BLaER1 (cell line): ENCODE data around the gene KRTAP5-9.
"Not testable (repeated sequence)": the region's sequence is repeated elsewhere in the genome, so short reads cannot be mapped to it uniquely, and the experiment has no call there.

Experiments
- H3K27ac ChIP-seq: shearing (Covaris generic); formaldehyde crosslinking; 2 replicates; pipeline ENCODE4 v1.8.1; 2022
- H3K27me3 ChIP-seq: shearing (Covaris generic); formaldehyde crosslinking; 2 replicates; pipeline ENCODE4 v1.8.1; 2022
- H3K36me3 ChIP-seq: shearing (Covaris generic); formaldehyde crosslinking; 2 replicates; pipeline ENCODE4 v1.8.1; 2022
- H3K4me1 ChIP-seq: shearing (Covaris generic); formaldehyde crosslinking; 2 replicates; pipeline ENCODE4 v1.8.1; 2022
- H3K4me2 ChIP-seq: shearing (Covaris generic); formaldehyde crosslinking; 2 replicates; pipeline ENCODE4 v1.8.1; 2022
- H3K4me3 ChIP-seq: shearing (Covaris generic); formaldehyde crosslinking; 2 replicates; pipeline ENCODE4 v1.8.1; 2022
- H3K9ac ChIP-seq: shearing (Covaris generic); formaldehyde crosslinking; 2 replicates; pipeline ENCODE4 v1.8.1; 2022
- H3K9me3 ChIP-seq: shearing (Covaris generic); formaldehyde crosslinking; 2 replicates; pipeline ENCODE4 v1.8.1; 2022
- H4K20me1 ChIP-seq: shearing (Covaris generic); formaldehyde crosslinking; 2 replicates; pipeline ENCODE4 v1.8.1; 2022
- Cebpa-rat ChIP-seq: shearing (Covaris generic); IDR thresholded peaks from 2 replicates; pipeline ENCODE4 v1.8.1; 2022

The KRTAP5-9 gene

GRCh38 chr11:71530602-71531001 lies 17.6 kb upstream of the KRTAP5-9 start:
- Histone ChIP-seq H3K4me1 (peaks cover 50% of the 10 kb centered on the region), H3K4me3 (no peak overlapping the region), H3K9me3 (no peaks in the 10 kb centered on the region), H3K4me2 (peak overlapping the region; percentile 60), H3K36me3 (no peaks in the 10 kb centered on the region), H3K27me3 (no peaks in the 10 kb centered on the region), H3K9ac (no peak overlapping the region), H4K20me1 (no peaks in the 10 kb centered on the region), H3K27ac (peak overlapping the region; percentile 55; the same call in 1 of the 2 replicates)
- no peak for TF ChIP-seq Cebpa-rat

DNA sequence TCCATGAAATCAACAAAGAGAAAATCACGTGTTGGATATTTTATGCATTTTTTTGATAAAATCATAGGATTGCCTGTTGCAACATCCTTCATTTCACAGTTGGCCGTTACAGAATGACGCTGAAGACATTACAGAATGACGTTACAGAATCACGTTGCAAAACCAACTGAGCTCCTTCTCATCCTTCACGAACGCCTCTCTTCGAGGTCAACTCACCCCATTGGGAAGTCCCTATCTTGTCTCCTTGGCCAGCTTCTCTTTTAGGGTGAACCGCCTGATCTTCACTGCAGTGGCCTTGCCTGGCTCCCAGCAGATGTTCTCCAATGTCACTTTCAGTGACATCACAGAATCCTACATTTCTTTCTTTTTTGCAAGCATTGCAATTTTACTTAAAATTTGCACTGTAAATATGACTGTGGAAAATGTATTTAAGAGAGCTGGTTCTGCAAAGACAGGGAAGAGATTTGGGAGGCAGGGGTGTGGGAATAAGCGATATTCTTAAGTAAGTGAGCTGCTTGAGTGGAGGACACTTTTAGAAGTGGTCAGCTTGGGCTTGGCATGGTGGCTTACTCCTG lies 16.1 kb upstream of the KRTAP5-9 start:
- Histone ChIP-seq H3K4me1 (peaks cover 45% of the 10 kb centered on the region), H3K4me2 (no peak overlapping the region), H3K9me3 (no peaks in the 10 kb centered on the region), H3K9ac (no peak overlapping the region), H4K20me1 (no peaks in the 10 kb centered on the region), H3K36me3 (no peaks in the 10 kb centered on the region), H3K4me3 (no peak overlapping the region), H3K27me3 (no peaks in the 10 kb centered on the region), H3K27ac (no peak overlapping the region)
- TF ChIP-seq Cebpa-rat = no peak

- not testable (repeated sequence) for H3K9ac ChIP-seq, H3K4me3 ChIP-seq, H3K9me3 ChIP-seq, H3K27ac ChIP-seq, H4K20me1 ChIP-seq, H3K4me2 ChIP-seq, H3K27me3 ChIP-seq, H3K36me3 ChIP-seq
- peaks cover 31% of the 10 kb centered on the region for H3K4me1 ChIP-seq
These were observed 13.3 kb upstream of the KRTAP5-9 start for GRCh38 chr11:71534711-71535608.

DNA sequence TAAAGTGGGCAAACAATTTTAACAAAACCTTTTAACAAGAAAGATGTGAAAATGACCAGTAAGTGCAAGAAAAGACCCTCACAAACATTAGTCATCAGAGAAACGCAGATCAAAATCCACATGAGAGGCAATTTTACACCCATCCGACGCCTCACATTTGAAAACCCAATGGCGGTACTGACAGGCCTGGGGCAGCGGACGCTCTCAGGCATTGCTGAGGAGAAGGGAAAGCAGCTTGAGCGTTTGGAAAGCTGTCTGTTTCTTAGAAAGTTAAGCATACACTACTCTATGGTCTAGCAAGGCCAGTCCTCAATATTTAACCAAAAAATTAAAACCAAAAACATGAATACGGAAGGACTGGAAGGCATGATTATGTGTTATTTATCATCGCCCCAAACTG lies 12.4 kb upstream of the KRTAP5-9 start:
- peaks cover 23% of the 10 kb centered on the region for H3K4me1 ChIP-seq
- H3K9ac ChIP-seq = no peak overlapping the region
- no peak overlapping the region for H3K4me2 ChIP-seq
- H3K27me3 ChIP-seq = no peaks in the 10 kb centered on the region
- H4K20me1 ChIP-seq = no peaks in the 10 kb centered on the region
- no peak overlapping the region for H3K4me3 ChIP-seq
- no peak overlapping the region for H3K27ac ChIP-seq
- H3K36me3 ChIP-seq = no peaks in the 10 kb centered on the region
- peaks cover 13% of the 10 kb centered on the region for H3K9me3 ChIP-seq
- TF ChIP-seq Cebpa-rat = no peak

- Histone ChIP-seq H3K27me3 (no peaks in the 10 kb centered on the region), H3K4me3 (no peak overlapping the region), H3K9ac (no peak overlapping the region), H3K4me1 (peaks cover 28% of the 10 kb centered on the region), H3K36me3 (no peaks in the 10 kb centered on the region), H3K9me3 (peaks cover 25% of the 10 kb centered on the region), H3K27ac (no peak overlapping the region), H3K4me2 (peak overlapping the region; percentile 50), H4K20me1 (no peaks in the 10 kb centered on the region)
- no peak for TF ChIP-seq Cebpa-rat
These were observed 10.7 kb upstream of the KRTAP5-9 start for GRCh38 chr11:71537537-71537936.

DNA sequence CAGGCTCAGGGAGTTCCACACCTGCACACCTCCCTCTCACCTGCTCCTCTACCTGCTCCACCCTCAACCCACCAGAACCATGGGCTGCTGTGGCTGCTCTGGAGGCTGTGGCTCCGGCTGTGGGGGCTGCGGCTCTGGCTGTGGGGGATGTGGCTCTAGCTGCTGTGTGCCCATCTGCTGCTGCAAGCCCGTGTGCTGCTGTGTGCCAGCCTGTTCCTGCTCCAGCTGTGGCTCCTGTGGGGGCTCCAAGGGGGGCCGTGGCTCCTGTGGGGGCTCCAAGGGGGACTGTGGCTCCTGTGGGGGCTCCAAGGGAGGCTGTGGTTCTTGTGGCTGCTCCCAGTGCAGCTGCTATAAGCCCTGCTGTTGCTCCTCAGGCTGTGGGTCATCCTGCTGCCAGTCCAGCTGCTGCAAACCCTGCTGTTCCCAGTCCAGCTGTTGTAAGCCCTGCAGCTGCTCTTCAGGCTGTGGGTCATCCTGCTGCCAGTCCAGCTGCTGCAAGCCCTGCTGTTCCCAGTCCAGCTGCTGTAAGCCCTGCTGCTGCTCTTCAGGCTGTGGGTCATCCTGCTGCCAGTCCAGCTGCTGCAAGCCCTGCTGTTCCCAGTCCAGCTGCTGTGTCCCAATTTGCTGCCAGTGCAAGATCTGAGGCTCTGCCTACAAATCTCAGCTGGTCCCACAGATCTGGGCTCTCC lies 10.1 kb upstream of the KRTAP5-9 start, which contains the start of gene KRTAP5-8:
Gene KRTAP5-8 (plus strand): TSS at position 49 of the 689 bp plus-strand sequence. CDS start 31 bp downstream, at position 80.
- H3K4me3 ChIP-seq, H3K27ac ChIP-seq, H4K20me1 ChIP-seq, H3K27me3 ChIP-seq, H3K36me3 ChIP-seq, H3K9ac ChIP-seq: not testable (repeated sequence)
- Histone ChIP-seq H3K4me1 (peaks cover 34% of the 10 kb centered on the region), H3K9me3 (peaks cover 25% of the 10 kb centered on the region), H3K4me2 (peak within 1 kb of the TSS; percentile 50)

DNA sequence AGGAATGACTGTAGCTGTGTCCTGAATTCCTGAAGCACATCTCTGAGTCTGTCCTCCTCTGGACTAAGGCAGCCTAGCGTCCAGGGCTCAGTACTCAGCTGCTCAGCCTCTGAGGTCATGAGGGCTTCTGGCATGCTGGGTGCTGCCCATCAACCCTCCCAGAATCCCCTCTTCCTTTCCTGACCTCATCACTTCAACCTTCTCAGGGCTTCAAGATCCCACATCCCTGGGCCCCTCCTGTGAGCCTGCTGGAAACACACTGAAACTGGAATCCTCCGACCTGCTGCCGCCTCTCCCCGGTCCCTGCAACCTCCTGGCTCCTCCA lies 9.6 kb upstream of the KRTAP5-9 start:
- Histone ChIP-seq H3K9me3 (peaks cover 25% of the 10 kb centered on the region), H3K4me1 (peaks cover 39% of the 10 kb centered on the region), H4K20me1 (no peaks in the 10 kb centered on the region), H3K27me3 (no peaks in the 10 kb centered on the region), H3K27ac (no peak overlapping the region), H3K4me2 (peak overlapping the region; percentile 50), H3K36me3 (no peaks in the 10 kb centered on the region), H3K9ac (no peak overlapping the region), H3K4me3 (no peak overlapping the region)
- TF ChIP-seq Cebpa-rat = no peak

DNA sequence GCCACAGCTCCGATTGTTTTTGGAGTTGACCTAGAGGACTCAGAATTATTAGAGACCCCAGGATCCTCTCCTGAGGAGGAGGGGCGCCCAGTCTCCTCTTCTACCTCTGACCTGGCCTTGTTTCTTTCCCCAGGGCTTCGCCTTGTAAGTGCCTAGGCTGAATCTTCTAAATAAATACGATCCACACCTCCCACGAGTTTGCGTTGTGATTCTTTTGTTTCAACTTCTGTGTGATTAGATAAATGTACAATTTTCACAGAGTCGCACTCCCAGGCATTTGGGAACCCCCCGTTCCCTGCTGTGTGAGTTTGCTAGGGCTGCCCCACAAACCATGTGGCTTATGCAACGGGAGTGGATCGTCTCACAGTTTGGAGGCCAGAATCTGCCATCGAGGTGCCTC lies 9.2 kb upstream of the KRTAP5-9 start:
- Histone ChIP-seq H3K9me3 (peaks cover 25% of the 10 kb centered on the region), H3K4me3 (no peak overlapping the region), H3K27me3 (no peaks in the 10 kb centered on the region), H3K36me3 (no peaks in the 10 kb centered on the region), H3K27ac (no peak overlapping the region), H3K9ac (no peak overlapping the region), H3K4me2 (peak overlapping the region; percentile 50; the same call in 1 of the 2 replicates), H3K4me1 (peaks cover 43% of the 10 kb centered on the region), H4K20me1 (no peaks in the 10 kb centered on the region)
- TF ChIP-seq Cebpa-rat = no peak

- not testable (repeated sequence) for H3K36me3 ChIP-seq, H3K4me3 ChIP-seq, H4K20me1 ChIP-seq, H3K9ac ChIP-seq, H3K27me3 ChIP-seq, H3K4me2 ChIP-seq, H3K27ac ChIP-seq
- Histone ChIP-seq H3K4me1 (peaks cover 52% of the 10 kb centered on the region), H3K9me3 (peaks cover 25% of the 10 kb centered on the region)
These were observed 8.2 kb upstream of the KRTAP5-9 start for GRCh38 chr11:71539971-71540370.

- H3K4me3 ChIP-seq, H3K4me2 ChIP-seq, H3K27me3 ChIP-seq, H3K27ac ChIP-seq, H4K20me1 ChIP-seq, H3K9ac ChIP-seq, H3K36me3 ChIP-seq: not testable (repeated sequence)
- H3K9me3 ChIP-seq = peaks cover 29% of the 10 kb centered on the region
- peaks cover 59% of the 10 kb centered on the region for H3K4me1 ChIP-seq
These were observed 7.5 kb upstream of the KRTAP5-9 start for GRCh38 chr11:71540521-71541304.
